IgD-negative memory B cell (primary cell): ENCODE results near the gene RRP8. TPM values are rescaled to one million over a fixed set of nuclear protein-coding genes. Genes with fewer than 3 reads are reported as not detected.

Experiments used
- H3K27ac Mint-ChIP-seq, 3 donors: one replicate each; pipeline ENCODE4 v1.8.0; 2020 to 2022; ENCODE audit warnings: mild to moderate bottlenecking in 3 of 3, mixed read lengths in 3 of 3, moderate library complexity in 1 of 3
- H3K27me3 Mint-ChIP-seq: one replicate; pipeline ENCODE4 v1.8.0; 2021; ENCODE audit warnings: mixed read lengths
- H3K36me3 Mint-ChIP-seq: one replicate; pipeline ENCODE4 v1.8.0; 2020; ENCODE audit warnings: mild to moderate bottlenecking, mixed read lengths
- H3K4me1 Mint-ChIP-seq, 3 donors: one replicate each; pipeline ENCODE4 v1.8.0; 2020 to 2022; ENCODE audit warnings: mixed read lengths in 3 of 3, mild to moderate bottlenecking in 1 of 3
- H3K4me3 Mint-ChIP-seq, 4 donors: one replicate each; pipeline ENCODE4 v1.8.0; 2020 to 2022; ENCODE audit warnings: mild to moderate bottlenecking in 4 of 4, mixed read lengths in 4 of 4, moderate library complexity in 3 of 4
- H3K9me3 Mint-ChIP-seq, 3 donors: one replicate each; pipeline ENCODE4 v1.8.0; 2020 to 2021; ENCODE audit warnings: mixed read lengths in 3 of 3, mild to moderate bottlenecking in 1 of 3
- polyA plus RNA-seq: library from polyadenylated mRNA; unstranded; fragments of 300-500 nt; fragmentation: Illumina TruSeq; gene quantifications from one replicate; pipeline ENCODE4 v1.2.3, GENCODE V29; 2021

Gene RRP8
- polyA plus RNA-seq: 26.6 TPM

DNA sequence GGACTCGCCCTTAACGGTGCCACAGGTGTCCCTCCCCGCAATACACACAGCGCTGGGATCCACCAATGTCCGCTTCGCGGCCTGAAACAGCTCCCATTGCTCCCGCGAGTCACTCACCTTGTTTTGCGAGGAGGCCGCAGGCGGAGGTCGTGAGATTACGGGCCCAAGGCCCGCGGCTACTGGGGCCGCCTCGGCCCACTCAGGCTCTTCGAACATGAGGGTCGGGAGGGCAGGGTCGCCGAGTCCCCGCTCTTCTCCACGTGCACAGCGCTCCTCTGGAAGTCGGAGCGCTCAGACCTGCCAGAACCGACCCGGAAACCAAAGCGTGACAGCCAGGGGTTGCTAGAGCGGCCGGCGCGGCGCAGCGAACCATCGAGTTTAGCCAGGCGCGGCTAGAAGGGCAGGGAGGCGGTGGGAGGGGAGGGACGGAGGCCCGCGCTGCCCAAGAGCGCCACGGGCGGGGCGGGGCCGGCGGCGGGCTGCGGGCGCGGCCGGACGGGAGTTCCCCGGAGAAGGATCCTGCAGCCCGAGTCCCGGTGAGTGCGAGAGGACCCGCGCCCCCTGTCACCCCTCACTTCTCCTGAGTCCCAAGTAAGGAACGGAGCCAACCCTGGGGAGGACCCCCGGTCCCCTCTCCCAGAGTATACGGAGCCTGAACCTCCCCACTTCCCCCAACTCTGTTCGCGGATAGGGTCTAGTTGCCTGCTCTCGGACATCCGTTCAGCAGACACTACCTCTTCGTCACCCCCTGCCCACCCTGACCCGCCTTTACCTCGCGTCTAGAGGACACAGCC, at the start of gene RRP8, which contains the start of gene ILK:
Gene RRP8 (minus strand): TSS at position 330 of the 794 bp plus-strand sequence. CDS start 114 bp downstream, at position 216.
Gene ILK (plus strand): TSS at position 488 of the 794 bp plus-strand sequence. CDS start 498 bp downstream, outside the sequence.
- Mint-ChIP-seq H3K27ac (no peak within 1 kb of the TSS), H3K4me1 (peaks cover 15 to 25% (median 23%) of the 10 kb centered on the region in 3 donors), H3K9me3 (no peaks in the 10 kb centered on the region), H3K27me3 (no peaks in the 10 kb centered on the region), H3K36me3 (no peaks in the 10 kb centered on the region), H3K4me3 (no peak within 1 kb of the TSS)

DNA sequence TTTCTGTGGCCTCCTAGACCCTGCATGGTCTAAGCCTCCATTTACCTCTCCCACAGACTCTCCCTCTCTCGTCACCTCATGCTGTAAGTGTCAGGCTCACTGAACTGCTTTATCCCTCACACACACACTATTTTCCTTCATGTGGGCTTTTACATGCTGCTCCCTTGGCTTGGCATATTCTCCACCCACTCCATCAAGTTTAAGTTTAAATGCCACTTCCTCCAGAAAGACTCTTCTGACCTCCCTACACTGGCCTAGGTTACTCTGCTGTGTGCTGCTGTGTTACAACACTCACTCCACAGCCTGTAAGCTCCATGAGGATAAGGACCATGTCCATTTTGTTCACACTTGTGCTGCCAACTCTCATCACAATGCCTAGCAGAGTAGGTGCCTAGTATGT, 49.7 kb upstream of the RRP8 start:
- Mint-ChIP-seq H3K9me3 (no peaks in the 10 kb centered on the region), H3K4me3 (no peak overlapping the region), H3K27me3 (peaks cover 13% of the 10 kb centered on the region), H3K4me1 (no peaks in the 10 kb centered on the region), H3K27ac (no peak overlapping the region), H3K36me3 (no peaks in the 10 kb centered on the region)

DNA sequence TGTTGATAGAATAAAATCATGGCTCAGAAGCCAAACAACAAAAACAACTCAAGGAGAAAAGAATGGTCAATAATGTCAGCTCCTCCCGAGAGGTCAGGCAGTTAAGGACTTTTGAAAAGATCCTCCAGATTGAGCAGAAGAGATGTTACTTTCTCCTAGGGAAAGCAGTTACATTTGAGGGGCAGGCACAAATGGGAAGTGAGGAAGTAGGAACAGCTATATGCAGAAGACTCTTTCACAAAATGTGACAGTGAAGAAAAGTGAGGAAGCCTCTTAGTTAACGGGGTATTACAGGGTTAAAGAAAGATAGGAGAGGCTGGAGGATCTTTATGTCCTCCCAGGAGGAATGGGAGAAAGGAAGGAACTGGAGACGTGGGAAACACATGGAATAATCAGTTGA, 48.8 kb upstream of the RRP8 start:
- Mint-ChIP-seq H3K27ac (no peak overlapping the region), H3K4me1 (no peaks in the 10 kb centered on the region), H3K9me3 (no peaks in the 10 kb centered on the region), H3K36me3 (no peaks in the 10 kb centered on the region), H3K27me3 (peaks cover 13% of the 10 kb centered on the region), H3K4me3 (no peak overlapping the region)

DNA sequence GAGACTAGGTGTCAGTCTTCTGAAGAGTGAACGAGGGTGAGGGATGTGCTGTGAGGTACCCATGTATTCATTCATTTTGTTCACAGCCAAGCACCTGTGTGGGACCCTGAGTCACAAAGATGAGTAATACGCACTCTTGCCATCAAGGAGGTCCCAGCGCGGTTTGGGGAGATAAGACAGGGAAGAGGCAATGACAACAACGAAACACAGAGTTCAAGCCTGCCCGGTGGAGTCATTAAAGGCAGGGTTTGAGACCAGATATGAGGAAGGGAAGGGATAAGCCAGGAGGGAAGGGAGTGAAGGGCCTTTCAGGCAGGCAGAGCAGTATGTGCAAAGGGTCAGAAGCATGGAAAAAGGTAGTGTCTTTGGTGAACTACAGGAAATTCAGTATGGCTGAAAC, 47.6 kb upstream of the RRP8 start:
- H3K4me3 Mint-ChIP-seq: no peak overlapping the region
- H3K27ac Mint-ChIP-seq: no peak overlapping the region
- H3K36me3 Mint-ChIP-seq: no peaks in the 10 kb centered on the region
- H3K4me1 Mint-ChIP-seq: no peaks in the 10 kb centered on the region
- H3K9me3 Mint-ChIP-seq: no peaks in the 10 kb centered on the region
- peaks cover under 1% of the 10 kb centered on the region for H3K27me3 Mint-ChIP-seq

DNA sequence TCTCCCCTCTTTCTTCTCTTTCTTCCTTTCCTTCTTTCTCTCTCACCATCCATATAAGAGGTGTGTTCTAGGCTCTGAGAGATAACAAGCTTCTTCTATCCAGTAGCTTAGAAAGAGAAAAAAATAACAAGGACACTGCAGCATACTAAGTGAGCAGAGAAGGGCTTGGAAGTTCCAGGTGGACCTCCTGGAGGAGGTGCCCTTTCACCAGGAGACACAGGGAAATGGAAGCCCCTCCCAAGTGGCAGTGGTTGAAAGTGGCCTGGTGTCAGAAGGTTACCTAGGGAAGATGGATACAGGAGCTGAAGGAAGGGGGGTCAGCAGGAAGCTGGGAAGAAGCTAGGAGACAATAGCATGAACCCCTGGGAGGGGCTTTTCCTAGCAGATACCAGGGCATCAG, 46.7 kb upstream of the RRP8 start:
- no peak overlapping the region for H3K4me3 Mint-ChIP-seq
- no peaks in the 10 kb centered on the region for H3K27me3 Mint-ChIP-seq
- H3K27ac Mint-ChIP-seq: no peak overlapping the region

DNA sequence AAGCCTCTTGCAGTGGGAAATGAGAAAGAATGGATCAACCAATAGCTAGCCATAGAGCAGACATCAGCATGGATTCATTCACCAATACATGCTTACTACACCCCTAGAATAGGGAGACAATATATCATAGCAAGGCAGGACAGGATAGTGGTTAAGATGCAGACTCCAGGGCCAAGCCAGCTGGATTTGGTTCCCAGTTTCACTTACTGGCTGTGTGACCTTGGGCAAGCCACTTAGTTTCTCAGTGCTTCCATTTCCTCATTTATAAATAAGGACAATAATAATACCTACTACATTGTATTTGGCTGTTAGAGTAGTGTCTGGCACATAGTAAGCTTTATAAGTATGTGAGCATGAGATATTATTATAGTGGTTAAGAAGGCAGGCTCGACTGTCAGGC, 45.1 kb upstream of the RRP8 start:
- Mint-ChIP-seq H3K27me3 (no peaks in the 10 kb centered on the region), H3K27ac (no peak overlapping the region)

More for the DNA sequence above, 46.7 kb upstream of the RRP8 start:
- no peaks in the 10 kb centered on the region for H3K9me3 Mint-ChIP-seq
- peaks cover 0 to 7% (median 3%) of the 10 kb centered on the region in 3 donors for H3K4me1 Mint-ChIP-seq
- H3K36me3 Mint-ChIP-seq: no peaks in the 10 kb centered on the region

DNA sequence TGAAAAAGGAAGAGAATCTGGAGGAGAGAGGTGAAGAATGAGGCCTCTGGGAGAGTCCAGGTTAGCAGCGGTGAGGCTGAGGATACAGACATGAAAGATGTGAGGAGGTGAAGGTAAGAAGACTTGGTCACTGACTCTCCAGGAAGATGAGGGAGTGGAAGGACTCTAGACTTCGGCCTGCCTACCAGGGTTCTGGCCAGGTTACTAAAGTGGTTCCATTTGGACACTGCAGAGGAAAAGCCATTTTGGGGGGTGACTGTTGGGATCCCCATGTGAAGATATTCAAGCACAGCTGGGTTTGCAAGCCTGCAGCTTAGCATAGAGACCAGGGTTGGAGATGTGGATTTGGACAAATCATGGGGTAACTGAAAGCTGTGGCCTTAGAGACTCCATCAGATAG, 44.4 kb upstream of the RRP8 start:
- Mint-ChIP-seq H3K4me3 (no peak overlapping the region), H3K27ac (no peak overlapping the region), H3K9me3 (no peaks in the 10 kb centered on the region), H3K27me3 (no peaks in the 10 kb centered on the region), H3K4me1 (peaks cover 1 to 11% (median 8%) of the 10 kb centered on the region in 3 donors), H3K36me3 (no peaks in the 10 kb centered on the region)

More for the DNA sequence above, 45.1 kb upstream of the RRP8 start:
- Mint-ChIP-seq H3K4me1 (peaks cover 1 to 11% (median 8%) of the 10 kb centered on the region in 3 donors), H3K9me3 (no peaks in the 10 kb centered on the region), H3K4me3 (no peak overlapping the region), H3K36me3 (no peaks in the 10 kb centered on the region)

DNA sequence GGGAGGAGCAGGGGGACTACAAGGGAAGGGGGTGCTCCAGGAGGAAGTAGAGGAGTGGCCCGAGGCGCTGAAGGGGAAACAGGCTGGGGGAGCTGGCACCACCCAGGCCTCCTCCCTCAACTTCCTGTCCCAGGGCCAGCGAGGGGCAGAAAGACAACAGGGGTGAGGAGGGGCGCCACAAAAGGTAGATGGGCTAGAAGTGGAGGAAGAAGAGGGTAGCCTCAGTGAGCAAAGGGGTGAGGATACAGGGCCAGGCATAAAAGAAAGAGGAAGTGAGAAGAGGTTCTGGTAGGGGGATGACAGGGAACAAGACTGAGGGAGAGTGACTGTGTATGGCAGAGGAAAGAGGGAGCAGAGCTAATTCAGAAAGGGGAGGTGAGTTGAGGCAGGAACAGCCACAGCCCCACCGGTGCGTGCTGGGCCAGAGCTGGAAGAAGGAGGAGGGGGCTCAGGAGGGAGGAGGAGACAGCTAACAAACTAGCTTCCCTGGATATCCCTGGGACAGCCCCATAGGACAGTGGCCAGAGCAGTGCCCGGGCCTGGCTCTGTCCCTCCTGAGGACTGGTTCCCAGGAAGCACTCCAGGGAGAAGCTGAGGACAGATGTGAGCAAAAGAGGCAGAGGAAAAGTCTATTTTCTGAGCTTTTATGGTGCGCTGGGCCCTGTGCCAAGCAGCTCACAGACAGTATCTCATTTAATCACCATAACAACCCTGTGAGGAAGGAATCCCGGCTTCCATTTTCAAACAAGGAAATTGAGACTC, 43.7 kb upstream of the RRP8 start:
- Mint-ChIP-seq H3K4me1 (peaks cover 1 to 11% (median 8%) of the 10 kb centered on the region in 3 donors), H3K27me3 (no peaks in the 10 kb centered on the region), H3K9me3 (no peaks in the 10 kb centered on the region), H3K27ac (no peak overlapping the region), H3K36me3 (no peaks in the 10 kb centered on the region), H3K4me3 (no peak overlapping the region)

DNA sequence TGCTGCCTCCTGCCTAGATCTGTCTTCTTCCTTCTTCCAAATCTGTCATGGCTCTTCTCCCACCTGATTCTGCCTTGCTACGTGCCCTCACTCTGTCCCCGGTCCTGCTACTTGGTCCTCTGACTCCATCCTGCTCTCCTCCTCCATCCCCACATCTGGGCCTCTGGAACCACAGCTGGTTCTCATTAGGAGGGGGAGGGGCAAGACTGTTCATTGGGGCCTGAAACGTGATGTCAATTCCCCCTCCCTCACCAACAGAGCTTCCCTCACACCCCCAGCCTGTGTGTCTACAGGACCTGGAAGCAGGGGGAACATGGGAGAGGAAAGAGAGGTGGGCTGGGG, 43.1 kb upstream of the RRP8 start:
- no peaks in the 10 kb centered on the region for H3K9me3 Mint-ChIP-seq
- no peak overlapping the region for H3K4me3 Mint-ChIP-seq
- no peak overlapping the region for H3K27ac Mint-ChIP-seq
- peaks cover 1 to 11% (median 8%) of the 10 kb centered on the region in 3 donors for H3K4me1 Mint-ChIP-seq
- no peaks in the 10 kb centered on the region for H3K36me3 Mint-ChIP-seq
- no peaks in the 10 kb centered on the region for H3K27me3 Mint-ChIP-seq

DNA sequence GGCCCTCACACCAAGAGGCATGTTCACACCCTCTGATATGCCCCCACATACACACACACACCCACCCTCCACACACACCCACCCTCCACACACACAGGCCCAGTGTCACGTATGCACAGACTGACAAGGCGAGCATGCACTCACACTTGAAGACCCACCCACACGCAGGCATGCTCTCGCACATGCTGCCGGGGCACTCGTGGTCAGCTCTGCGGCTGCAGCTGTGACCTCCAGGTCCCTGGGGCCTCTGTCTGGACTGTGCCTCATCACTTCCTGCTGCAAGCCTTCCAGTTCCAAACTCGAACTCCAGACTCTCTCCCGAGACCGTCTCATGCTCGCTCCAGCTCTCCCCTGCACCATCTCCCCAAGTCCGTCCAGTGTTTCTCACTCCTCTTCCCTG, 42.7 kb upstream of the RRP8 start:
- H3K27ac Mint-ChIP-seq: peak overlapping the region in 1 of 3 donors; percentile 85

DNA sequence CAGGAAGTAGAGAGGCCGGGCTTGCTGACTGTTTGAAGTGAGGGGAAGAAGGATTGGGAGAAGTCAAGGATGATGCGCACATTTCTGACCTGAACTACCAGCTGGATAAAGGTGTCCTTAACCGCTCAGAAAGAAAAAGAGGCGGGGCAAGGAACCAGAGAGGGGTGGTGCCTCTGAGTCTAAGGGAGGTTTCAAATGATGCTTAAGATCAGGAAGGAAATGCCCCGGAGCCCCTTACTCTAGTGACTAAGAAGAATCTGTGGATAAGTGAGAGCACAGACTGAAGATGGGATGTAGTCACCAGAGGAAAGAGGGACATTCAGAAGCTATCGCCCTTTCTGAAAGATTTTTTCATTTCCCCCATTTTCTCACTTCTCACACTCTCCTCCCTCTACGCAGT, 39.5 kb upstream of the RRP8 start:
- no peaks in the 10 kb centered on the region for H3K9me3 Mint-ChIP-seq
- no peaks in the 10 kb centered on the region for H3K27me3 Mint-ChIP-seq
- peaks cover 1 to 11% (median 8%) of the 10 kb centered on the region in 3 donors for H3K4me1 Mint-ChIP-seq
- no peak overlapping the region for H3K27ac Mint-ChIP-seq
- peaks cover 2% of the 10 kb centered on the region for H3K36me3 Mint-ChIP-seq
- H3K4me3 Mint-ChIP-seq: no peak overlapping the region

More for the DNA sequence above, 42.7 kb upstream of the RRP8 start:
- Mint-ChIP-seq H3K27me3 (no peaks in the 10 kb centered on the region), H3K4me1 (peaks cover 1 to 11% (median 8%) of the 10 kb centered on the region in 3 donors), H3K36me3 (no peaks in the 10 kb centered on the region), H3K9me3 (no peaks in the 10 kb centered on the region), H3K4me3 (no peak overlapping the region)

DNA sequence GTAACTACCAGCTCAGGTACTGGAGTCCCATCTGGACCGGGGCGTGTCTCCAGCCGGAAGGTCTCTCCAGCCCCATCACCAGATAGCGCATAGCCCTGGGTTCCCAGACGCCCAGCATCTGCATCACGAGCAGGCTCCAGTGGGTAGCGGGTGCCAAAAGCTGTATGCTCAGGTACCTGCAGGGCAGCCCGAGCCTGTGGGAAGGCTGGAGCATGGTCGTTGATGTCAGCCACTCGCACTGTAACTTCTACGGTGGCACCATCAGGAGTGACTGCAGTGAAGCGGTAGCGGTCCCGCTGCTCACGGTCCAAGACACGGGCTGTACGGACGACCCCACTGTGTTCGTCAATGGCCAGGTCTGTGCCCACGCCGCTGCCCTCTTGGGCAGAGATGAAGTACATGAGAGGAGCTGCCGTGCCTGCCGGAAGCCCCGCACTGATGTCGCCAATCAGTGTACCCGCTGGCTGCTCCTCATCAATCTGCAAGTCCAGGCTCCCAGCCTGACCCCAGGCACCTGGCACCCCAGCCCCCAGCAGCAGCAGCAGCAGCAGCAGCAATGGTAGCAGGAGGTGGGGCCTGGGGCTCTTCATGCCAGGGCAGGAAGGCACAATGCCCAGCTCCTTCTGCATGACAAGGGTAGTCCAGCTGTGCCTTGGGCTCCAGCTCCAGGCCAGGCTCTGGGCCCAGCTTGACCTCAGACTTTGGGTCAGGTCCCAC, 37.7 kb upstream of the RRP8 start:
- H3K36me3 Mint-ChIP-seq: peaks cover 2% of the 10 kb centered on the region
- peaks cover 1 to 11% (median 8%) of the 10 kb centered on the region in 3 donors for H3K4me1 Mint-ChIP-seq
- no peaks in the 10 kb centered on the region for H3K27me3 Mint-ChIP-seq
- no peaks in the 10 kb centered on the region for H3K9me3 Mint-ChIP-seq
- H3K27ac Mint-ChIP-seq: no peak overlapping the region
- H3K4me3 Mint-ChIP-seq: no peak overlapping the region

DNA sequence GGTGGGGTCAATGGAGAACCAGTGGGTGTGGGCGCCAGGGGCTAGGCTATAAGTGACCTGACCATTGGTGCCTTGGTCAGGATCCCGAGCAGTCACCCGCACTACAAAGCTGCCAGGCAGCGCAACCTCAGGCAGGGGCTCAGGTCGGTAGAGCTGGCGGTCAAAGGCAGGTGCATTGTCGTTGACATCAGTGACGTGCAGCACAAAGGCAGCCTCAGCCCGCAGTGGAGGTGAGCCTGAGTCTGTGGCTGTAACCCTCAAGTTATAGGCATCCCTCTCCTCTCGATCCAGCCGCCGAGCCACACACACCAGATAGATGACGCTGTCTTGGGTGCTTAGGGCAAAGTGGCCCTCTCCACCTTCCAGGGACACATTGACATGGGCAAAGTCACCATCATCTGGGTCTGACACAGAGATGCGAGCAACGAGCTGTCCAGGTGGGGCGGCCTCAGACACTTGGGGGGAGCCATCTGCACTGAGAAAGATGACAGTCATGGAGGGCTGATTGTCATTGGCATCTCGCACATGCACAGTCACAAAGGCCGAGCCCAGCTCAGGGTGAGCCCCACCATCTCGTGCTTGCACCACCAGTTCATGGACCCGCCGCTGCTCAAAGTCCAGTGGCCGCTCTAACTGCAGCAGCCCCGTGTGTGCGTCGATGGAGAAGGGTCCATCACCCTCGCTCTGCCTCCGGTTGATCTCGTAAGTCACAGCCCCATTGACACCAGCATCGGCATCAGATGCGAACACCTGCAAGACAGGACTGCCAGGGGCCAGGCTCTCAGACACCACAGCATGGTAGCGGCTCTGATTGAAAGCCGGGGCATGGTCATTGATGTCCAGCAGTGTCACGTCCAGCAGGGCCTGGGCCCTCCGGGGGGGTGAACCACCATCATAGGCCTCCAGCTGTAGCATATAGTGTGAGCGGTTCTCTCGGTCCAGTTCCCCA, 36.9 kb upstream of the RRP8 start:
- no peaks in the 10 kb centered on the region for H3K9me3 Mint-ChIP-seq
- H3K27ac Mint-ChIP-seq: no peak overlapping the region
- H3K4me3 Mint-ChIP-seq: no peak overlapping the region
- H3K27me3 Mint-ChIP-seq: no peaks in the 10 kb centered on the region
- H3K4me1 Mint-ChIP-seq: peaks cover 1 to 6% (median 6%) of the 10 kb centered on the region in 3 donors
- H3K36me3 Mint-ChIP-seq: peaks cover 2% of the 10 kb centered on the region

DNA sequence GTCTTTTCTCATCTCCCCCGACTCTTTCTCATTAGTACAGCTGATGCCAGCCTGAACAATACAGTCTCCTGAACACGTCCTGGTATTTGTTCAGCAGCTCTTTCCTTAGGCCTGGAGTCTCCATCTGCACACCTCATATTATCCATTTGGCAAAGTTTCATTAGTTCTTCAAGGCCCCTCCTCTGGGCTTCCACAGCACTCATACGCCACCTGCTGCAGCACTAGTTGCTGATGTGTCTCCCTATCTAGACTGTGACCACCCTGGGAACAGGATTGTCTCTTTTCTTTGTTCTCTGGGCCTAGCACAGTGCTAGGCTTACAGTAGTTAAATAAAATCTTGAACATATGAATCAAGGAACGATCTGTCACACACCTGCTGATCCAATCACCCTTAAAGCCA, 35.0 kb upstream of the RRP8 start:
- H3K9me3 Mint-ChIP-seq: no peaks in the 10 kb centered on the region
- no peak overlapping the region for H3K27ac Mint-ChIP-seq
- H3K27me3 Mint-ChIP-seq: no peaks in the 10 kb centered on the region
- H3K4me3 Mint-ChIP-seq: no peak overlapping the region
- no peaks in the 10 kb centered on the region for H3K4me1 Mint-ChIP-seq
- H3K36me3 Mint-ChIP-seq: peaks cover 2% of the 10 kb centered on the region
